Measurements from ENCODE around the gene ZDHHC18. TPM values are rescaled to one million over a fixed set of nuclear protein-coding genes. Genes with fewer than 3 reads are reported as not detected.

Gene ZDHHC18, protein sequence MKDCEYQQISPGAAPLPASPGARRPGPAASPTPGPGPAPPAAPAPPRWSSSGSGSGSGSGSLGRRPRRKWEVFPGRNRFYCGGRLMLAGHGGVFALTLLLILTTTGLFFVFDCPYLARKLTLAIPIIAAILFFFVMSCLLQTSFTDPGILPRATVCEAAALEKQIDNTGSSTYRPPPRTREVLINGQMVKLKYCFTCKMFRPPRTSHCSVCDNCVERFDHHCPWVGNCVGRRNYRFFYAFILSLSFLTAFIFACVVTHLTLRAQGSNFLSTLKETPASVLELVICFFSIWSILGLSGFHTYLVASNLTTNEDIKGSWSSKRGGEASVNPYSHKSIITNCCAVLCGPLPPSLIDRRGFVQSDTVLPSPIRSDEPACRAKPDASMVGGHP
- 10 to 100 TPM; 52.9 TPM for total RNA-seq

DNA sequence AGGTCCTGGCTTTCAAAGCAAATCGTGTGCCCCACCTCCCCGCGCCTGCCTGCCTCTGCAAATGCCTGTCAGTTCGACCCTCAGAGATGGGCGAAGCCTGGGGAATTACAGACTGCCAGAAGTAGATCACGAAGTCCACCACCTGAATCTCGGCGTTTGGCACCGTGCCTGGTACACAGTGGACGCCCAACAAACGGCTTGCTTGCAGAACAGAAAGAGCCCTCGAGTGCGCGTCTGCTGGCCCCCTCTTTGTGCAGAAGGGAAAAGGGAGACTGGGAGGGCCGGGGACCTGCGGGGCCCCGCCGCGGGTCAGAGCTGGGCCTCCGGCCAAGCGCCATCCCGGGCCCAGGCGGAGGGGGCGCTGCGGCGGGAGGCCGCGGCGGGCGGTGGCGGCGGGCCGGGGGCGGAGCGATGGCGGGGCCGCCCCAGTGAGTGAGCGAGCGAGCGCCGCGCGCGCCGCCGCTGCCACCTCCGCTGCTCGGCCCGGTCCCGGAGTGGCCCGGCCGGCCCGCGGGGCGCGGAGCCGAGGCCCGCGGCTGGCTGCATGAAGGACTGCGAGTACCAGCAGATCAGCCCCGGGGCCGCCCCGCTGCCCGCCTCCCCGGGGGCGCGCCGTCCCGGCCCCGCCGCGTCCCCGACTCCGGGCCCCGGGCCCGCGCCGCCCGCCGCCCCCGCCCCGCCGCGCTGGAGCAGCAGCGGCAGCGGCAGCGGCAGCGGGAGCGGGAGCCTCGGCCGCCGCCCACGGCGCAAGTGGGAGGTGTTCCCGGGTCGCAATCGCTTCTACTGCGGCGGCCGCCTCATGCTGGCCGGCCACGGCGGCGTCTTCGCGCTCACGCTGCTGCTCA lies at the start of gene ZDHHC18:
Gene ZDHHC18 (plus strand): TSS at position 428 of the 845 bp plus-strand sequence. CDS start 117 bp downstream, at position 545.
- peak; percentile 92 for DNase-seq
- H3K27me3 Mint-ChIP-seq = no peaks in the 10 kb centered on the region
- POLR2A ChIA-PET = interaction anchor here (0.8 to 1.7 kb wide), 5 partner anchors 18 to 134 kb away, joined by 3 to 8 read pairs (median 3); no protein-coding TSS in a partner anchor
- H3K36me3 Mint-ChIP-seq = peaks cover 19% of the 10 kb centered on the region
- no peaks in the 10 kb centered on the region for H3K9me3 Mint-ChIP-seq
- H3K4me1 Mint-ChIP-seq = peaks cover 49% of the 10 kb centered on the region
- H3K4me3 Mint-ChIP-seq = peak within 1 kb of the TSS; percentile 98
- peak; percentile 85 for ATAC-seq (ENCODE audit: low read depth)
- H3K27ac Mint-ChIP-seq = peak within 1 kb of the TSS; percentile 97

DNA sequence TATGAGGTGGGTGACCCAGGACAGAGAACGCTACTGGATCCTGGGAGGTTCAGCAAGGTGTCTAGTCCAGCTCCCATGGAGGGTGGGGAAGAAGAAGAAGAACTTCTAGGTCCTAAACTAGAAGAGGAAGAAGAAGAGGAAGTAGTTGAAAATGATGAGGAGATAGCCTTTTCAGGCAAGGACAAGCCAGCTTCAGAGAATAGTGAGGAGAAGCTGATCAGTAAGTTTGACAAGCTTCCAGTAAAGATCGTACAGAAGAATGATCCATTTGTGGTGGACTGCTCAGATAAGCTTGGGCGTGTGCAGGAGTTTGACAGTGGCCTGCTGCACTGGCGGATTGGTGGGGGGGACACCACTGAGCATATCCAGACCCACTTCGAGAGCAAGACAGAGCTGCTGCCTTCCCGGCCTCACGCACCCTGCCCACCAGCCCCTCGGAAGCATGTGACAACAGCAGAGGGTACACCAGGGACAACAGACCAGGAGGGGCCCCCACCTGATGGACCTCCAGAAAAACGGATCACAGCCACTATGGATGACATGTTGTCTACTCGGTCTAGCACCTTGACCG lies 47.3 kb upstream of the ZDHHC18 start:
- Mint-ChIP-seq H3K27me3 (no peaks in the 10 kb centered on the region), H3K36me3 (peaks cover 70% of the 10 kb centered on the region), H3K27ac (peak overlapping the region; percentile 66), H3K4me3 (no peak overlapping the region), H3K9me3 (no peaks in the 10 kb centered on the region), H3K4me1 (peaks cover 29% of the 10 kb centered on the region)
- POLR2A ChIA-PET = interaction anchor here (1.2 kb wide), 1 partner anchor 8 kb away, joined by 3 read pairs; no protein-coding TSS in a partner anchor
- ATAC-seq (ENCODE audit: low read depth) = no peak
- DNase-seq = no peak

DNA sequence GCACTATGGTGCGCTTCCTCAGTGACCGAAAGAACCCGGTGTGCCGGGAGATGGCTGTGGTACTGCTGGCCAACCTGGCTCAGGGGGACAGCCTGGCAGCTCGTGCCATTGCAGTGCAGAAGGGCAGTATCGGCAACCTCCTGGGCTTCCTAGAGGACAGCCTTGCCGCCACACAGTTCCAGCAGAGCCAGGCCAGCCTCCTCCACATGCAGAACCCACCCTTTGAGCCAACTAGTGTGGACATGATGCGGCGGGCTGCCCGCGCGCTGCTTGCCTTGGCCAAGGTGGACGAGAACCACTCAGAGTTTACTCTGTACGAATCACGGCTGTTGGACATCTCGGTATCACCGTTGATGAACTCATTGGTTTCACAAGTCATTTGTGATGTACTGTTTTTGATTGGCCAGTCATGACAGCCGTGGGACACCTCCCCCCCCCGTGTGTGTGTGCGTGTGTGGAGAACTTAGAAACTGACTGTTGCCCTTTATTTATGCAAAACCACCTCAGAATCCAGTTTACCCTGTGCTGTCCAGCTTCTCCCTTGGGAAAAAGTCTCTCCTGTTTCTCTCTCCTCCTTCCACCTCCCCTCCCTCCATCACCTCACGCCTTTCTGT lies 46.0 kb upstream of the ZDHHC18 start:
- Mint-ChIP-seq H3K4me3 (no peak overlapping the region), H3K4me1 (peaks cover 39% of the 10 kb centered on the region), H3K27me3 (no peaks in the 10 kb centered on the region), H3K36me3 (peaks cover 60% of the 10 kb centered on the region), H3K27ac (no peak overlapping the region), H3K9me3 (no peaks in the 10 kb centered on the region)
- DNase-seq (no peak), ATAC-seq (ENCODE audit: low read depth) (no peak)
- POLR2A ChIA-PET = interaction anchor here (1.7 kb wide), 1 partner anchor 83 kb away, joined by 4 read pairs; no protein-coding TSS in a partner anchor

DNA sequence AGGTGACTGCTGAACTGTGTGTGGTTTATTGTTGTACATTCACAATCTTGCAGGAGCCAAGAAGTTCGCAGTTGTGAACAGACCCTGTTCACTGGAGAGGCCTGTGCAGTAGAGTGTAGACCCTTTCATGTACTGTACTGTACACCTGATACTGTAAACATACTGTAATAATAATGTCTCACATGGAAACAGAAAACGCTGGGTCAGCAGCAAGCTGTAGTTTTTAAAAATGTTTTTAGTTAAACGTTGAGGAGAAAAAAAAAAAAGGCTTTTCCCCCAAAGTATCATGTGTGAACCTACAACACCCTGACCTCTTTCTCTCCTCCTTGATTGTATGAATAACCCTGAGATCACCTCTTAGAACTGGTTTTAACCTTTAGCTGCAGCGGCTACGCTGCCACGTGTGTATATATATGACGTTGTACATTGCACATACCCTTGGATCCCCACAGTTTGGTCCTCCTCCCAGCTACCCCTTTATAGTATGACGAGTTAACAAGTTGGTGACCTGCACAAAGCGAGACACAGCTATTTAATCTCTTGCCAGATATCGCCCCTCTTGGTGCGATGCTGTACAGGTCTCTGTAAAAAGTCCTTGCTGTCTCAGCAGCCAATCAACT lies 45.2 kb upstream of the ZDHHC18 start:
- H3K27ac Mint-ChIP-seq = peak overlapping the region; percentile 50
- no peaks in the 10 kb centered on the region for H3K9me3 Mint-ChIP-seq
- H3K27me3 Mint-ChIP-seq = no peaks in the 10 kb centered on the region
- peaks cover 55% of the 10 kb centered on the region for H3K36me3 Mint-ChIP-seq
- POLR2A ChIA-PET = interaction anchor here (1.7 kb wide), 1 partner anchor 84 kb away, joined by 4 read pairs; no protein-coding TSS in a partner anchor
- ATAC-seq (ENCODE audit: low read depth) (no peak), DNase-seq (no peak)
- no peak overlapping the region for H3K4me3 Mint-ChIP-seq
- peaks cover 44% of the 10 kb centered on the region for H3K4me1 Mint-ChIP-seq

DNA sequence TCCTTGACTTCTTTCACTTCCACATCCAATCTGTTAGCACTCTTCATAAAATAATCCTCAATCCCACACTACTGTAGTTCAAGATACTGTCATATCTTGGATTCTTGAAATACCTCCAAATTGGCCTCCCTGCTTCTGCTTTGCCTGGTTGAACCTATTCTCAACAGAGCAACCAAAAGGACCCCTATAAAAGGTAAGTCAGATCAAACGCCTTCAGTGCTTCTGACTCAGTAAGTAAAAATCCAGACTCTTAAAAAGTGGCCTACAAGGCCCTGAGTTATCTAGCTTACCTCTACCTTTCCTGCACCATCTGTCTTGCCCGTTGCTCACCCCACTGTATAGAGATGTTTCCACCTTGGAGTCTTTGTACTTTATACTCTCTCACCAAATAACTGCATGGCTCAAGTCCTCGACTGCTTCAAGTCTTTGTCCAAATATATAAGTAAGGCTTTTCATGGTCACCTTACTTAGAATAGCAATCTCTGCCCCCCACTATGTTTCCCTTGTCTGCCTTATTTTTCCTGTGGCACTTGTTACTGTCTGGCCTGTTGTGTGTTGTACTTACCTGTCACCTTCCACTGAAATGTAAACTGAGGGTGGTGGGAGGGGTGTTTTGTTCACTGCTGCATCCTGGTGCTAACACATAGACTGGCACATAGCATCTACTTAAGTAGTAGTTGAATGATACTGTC lies 43.8 kb upstream of the ZDHHC18 start:
- peak overlapping the region; percentile 6 for H3K27ac Mint-ChIP-seq
- no peak for ATAC-seq (ENCODE audit: low read depth)
- H3K4me3 Mint-ChIP-seq = no peak overlapping the region
- DNase-seq = no peak
- H3K27me3 Mint-ChIP-seq = no peaks in the 10 kb centered on the region
- peaks cover 49% of the 10 kb centered on the region for H3K36me3 Mint-ChIP-seq
- no peaks in the 10 kb centered on the region for H3K9me3 Mint-ChIP-seq
- POLR2A ChIA-PET = interaction anchor here (9.3 kb wide), 1 partner anchor 85 kb away, joined by 357 read pairs; the partner anchor contains the start of gene ARID1A
- H3K4me1 Mint-ChIP-seq = peaks cover 55% of the 10 kb centered on the region

DNA sequence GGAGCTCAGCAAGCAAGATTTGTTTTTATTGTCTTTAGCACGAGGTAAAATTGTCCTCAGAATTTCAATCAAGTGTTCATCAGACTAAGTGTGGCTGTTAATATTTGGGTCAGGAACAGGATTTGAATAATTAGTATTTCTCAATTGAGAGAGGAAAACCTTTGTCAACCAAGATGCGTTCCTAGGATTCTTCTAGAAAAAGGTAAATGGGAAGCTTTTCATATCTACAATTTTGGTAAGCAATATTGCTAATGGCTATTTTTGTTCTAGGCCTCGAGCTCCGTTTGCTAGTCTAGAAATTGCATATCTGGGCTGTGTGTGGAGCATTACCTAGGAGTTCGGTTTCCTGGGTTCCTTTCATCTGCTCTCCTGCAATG lies 42.9 kb upstream of the ZDHHC18 start:
- no peak overlapping the region for H3K27ac Mint-ChIP-seq
- no peak overlapping the region for H3K4me3 Mint-ChIP-seq
- DNase-seq (no peak), ATAC-seq (ENCODE audit: low read depth) (no peak)
- H3K36me3 Mint-ChIP-seq = peaks cover 42% of the 10 kb centered on the region
- POLR2A ChIA-PET = interaction anchor here (9.3 kb wide), 1 partner anchor 86 kb away, joined by 357 read pairs; the partner anchor contains the start of gene ARID1A
- no peaks in the 10 kb centered on the region for H3K9me3 Mint-ChIP-seq
- H3K27me3 Mint-ChIP-seq = no peaks in the 10 kb centered on the region
- peaks cover 51% of the 10 kb centered on the region for H3K4me1 Mint-ChIP-seq

DNA sequence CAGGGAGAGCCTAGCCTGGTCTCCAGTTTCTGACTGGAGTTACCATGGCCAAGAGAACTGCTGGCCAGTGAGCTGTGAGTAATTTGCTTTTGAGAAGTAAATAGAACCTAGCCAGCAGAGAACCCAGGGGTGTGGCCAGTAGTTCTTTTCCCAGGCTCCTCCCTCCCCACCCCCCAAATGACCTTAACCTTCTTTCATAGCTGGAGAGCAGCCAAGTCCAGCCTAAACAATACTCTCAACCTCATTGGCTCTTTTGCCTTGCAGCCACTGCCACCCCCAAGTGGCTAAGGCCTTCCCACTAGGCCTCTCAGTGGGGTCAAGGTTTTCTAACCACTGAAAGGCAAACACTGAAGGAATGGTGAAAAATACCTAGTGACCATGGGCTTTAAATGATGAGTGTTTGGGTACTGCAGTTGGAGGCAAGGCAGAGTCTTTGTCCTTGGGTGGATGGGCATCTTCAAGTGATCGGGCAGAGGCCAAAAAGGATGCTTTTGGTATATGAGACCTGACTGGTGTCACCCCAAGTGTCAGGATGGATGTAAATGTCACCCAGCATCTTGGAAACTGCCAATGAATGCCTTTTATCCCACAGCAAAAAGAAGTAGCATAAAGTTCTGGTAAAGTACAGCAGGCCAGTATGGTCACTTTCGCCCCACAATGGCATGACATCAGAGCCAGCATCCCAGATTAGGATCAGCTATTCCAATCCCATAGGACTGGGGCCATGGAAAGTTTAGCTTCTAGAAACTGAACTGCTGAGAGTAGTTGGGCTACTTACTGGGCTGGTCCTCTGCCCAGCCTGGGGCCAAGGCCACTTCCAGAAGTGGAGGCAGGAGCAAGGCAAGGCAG lies 42.2 kb upstream of the ZDHHC18 start:
- POLR2A ChIA-PET = interaction anchor here (1.1 to 9.3 kb wide), 2 partner anchors 87 to 106 kb away, joined by 3 to 357 read pairs; partner anchors contain the start of genes ARID1A and GPN2
- no peak overlapping the region for H3K27ac Mint-ChIP-seq

DNA sequence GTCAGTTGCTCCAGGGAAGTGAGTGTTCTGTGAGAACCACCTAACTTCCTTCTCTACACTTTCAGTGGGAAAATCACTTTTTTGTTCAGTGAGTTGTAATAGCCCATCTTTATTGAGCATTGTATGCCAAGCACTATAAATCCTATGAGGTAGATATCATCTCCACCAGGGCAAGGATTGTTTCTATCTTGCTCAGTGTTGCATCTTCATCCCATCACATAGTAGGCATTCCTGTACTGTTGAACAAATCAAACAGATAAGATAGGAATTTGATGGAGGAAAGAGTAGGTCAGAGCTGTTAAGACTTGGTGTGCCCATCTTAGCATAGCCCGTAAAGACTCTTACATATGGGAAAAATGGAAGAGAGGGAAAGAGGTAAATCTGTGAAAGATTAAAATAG lies 41.6 kb upstream of the ZDHHC18 start:
- ATAC-seq (ENCODE audit: low read depth) = no peak
- no peaks in the 10 kb centered on the region for H3K9me3 Mint-ChIP-seq
- H3K4me3 Mint-ChIP-seq = peak overlapping the region; percentile 54
- DNase-seq = no peak
- POLR2A ChIA-PET = interaction anchor here (1.1 to 9.3 kb wide), 4 partner anchors 58 to 105 kb away, joined by 3 to 357 read pairs (median 6); partner anchors contain the start of genes ARID1A and GPN2
- peaks cover 31% of the 10 kb centered on the region for H3K36me3 Mint-ChIP-seq
- H3K4me1 Mint-ChIP-seq = peaks cover 56% of the 10 kb centered on the region
- H3K27me3 Mint-ChIP-seq = no peaks in the 10 kb centered on the region
- H3K27ac Mint-ChIP-seq = peak overlapping the region; percentile 100

More for the DNA sequence above, 42.2 kb upstream of the ZDHHC18 start:
- ATAC-seq (ENCODE audit: low read depth) (no peak), DNase-seq (no peak)
- Mint-ChIP-seq H3K27me3 (no peaks in the 10 kb centered on the region), H3K4me1 (peaks cover 53% of the 10 kb centered on the region), H3K9me3 (no peaks in the 10 kb centered on the region), H3K4me3 (no peak overlapping the region), H3K36me3 (peaks cover 37% of the 10 kb centered on the region)

DNA sequence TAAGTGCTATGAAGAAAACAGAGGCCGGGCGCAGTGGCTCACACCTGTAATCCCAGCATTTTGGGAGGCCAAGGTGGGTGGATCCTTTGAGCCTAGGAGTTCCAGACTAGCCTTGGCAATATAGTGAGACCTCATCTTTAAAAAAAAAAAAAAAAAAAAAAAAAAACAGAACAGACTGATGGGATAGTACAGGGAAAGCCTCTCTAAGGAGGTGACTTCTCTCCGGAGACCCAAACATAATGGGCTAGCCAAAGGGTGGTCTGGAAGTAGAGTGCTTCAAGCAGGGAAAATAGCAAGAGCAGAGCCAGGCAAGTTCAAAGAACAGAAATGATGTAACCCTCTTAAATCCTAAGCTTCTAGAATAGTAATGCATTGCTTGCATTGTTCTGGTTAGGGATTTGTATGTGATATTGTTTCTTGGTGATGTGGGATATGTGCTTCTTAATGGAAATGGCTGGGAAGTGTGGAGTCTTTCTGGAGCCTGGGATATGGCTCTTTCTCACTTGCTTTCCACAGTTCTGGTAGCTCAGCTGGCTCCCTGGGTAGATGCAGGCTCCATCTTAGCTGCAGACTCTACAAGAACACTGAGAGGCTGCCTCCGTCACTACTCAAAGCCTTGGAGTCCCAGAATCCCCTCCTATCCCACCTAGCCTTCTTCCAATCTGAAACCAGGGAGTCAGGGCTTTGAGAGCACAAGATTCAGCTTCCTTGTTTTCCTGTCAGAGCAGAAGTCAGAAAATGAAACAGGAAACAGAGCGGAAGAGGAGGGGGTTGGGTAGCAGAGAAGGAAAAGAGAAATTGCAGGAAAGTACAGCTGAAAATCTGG lies 40.7 kb upstream of the ZDHHC18 start:
- H3K27ac Mint-ChIP-seq = peak overlapping the region; percentile 100
- peak overlapping the region; percentile 99 for H3K4me3 Mint-ChIP-seq
- H3K36me3 Mint-ChIP-seq = peaks cover 27% of the 10 kb centered on the region
- POLR2A ChIA-PET = interaction anchor here (0.5 to 9.3 kb wide), 14 partner anchors 11 to 285 kb away, joined by 3 to 357 read pairs (median 4); partner anchors contain the start of genes ARID1A and GPN2
- H3K27me3 Mint-ChIP-seq = no peaks in the 10 kb centered on the region
- ATAC-seq (ENCODE audit: low read depth) (no peak), DNase-seq (no peak)
- no peaks in the 10 kb centered on the region for H3K9me3 Mint-ChIP-seq
- peaks cover 60% of the 10 kb centered on the region for H3K4me1 Mint-ChIP-seq
